ENCODE measurements around the gene CHRM2.
"Not testable (repeated sequence)": the region's sequence is repeated elsewhere in the genome, so short reads cannot be mapped to it uniquely, and the experiment has no call there.

Gene CHRM2

GRCh38 chr7:136868496-136869000 lies at the start of gene CHRM2:
TSS of gene CHRM2 (plus strand) at chr7:136868652. CDS start at chr7:137014866, 146,214 bp downstream.
- DNase-seq = no peak

DNA sequence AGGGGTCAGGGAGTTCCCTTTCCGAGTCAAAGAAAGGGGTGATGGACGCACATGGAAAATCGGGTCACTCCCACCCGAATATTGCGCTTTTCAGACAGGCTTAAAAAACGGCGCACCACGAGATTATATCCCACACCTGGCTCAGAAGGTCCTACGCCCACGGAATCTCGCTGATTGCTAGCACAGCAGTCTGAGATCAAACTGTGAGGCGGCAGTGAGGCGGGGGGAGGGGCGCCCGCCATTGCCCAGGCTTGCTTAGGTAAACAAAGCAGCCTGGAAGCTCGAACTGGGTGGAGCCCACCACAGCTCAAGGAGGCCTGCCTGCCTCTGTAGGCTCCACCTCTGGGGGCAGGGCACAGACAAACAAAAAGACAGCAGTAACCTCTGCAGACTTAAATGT lies 37.1 kb upstream of the CHRM2 start:
- DNase-seq = not testable (repeated sequence)

DNA sequence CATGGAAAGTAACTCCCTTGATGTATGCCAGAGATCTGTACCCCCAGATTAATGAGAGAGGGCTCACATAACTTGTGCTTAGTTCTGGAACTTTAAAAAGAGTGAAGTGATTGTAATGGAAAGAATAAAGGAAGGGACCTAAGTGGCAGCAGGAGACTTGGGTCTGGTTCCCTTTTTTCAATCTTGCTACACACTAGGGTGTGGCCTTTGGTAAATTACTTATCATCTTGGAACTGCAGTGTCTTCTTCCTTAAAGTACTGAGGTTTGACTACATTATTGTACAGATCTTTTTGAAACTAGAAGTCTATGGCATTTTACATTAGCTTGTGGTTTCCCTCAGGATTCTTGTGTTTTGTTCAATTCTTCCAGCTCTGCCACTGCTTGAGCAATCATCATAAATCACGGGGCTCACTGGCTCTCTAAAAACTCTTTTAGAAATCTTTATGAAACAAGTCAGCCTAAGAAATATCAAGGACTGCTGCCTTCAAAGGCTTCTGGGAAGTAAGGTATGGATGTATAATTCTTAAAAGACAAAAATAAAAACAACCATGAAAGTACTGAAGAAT lies 22.5 kb upstream of the CHRM2 start:
- DNase-seq = no peak

DNA sequence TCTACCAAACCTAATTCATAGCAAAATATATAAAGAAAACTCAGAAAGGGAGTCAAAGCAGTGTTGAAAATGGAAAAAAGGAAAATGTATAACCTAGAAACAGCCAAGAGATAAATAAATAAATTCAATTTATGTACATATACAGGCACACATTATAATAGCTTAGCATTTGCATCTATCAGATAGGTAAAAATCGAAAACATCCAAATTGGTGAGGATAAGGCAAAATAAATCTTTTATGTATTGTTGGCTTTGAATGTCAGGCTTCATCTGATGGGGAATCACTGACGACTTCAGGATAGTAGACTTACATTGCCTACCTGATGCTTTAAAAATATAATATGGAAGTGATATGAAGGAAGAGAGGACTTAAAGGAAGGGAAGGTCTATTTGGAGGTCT lies 20.6 kb upstream of the CHRM2 start:
- no peak for DNase-seq

- no peak for DNase-seq
These were observed 14.8 kb upstream of the CHRM2 start for GRCh38 chr7:136853654-136854053.

- no peak for DNase-seq
These were observed 10.9 kb upstream of the CHRM2 start for GRCh38 chr7:136857573-136857972.

DNA sequence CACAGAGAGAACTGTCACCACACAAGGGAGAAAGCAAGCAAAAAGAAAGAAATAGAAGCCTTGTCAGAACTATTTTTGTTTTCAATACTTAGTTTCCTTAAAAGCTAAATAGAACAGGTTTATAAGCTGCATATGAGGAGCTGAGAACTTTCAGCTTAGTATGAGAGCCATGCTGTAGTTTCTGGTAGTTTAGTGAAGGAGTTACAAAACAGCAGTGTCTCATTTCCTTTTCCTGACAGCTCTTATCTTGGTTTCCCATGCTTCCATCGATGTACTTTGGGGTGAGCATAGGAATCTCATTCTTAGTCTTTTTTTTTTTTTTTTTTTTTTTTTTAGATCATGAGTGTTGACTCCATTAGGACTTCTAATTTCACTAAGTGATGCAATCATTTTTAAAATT lies 8.6 kb upstream of the CHRM2 start:
- no peak for DNase-seq

GRCh38 chr7:136865236-136865635 lies 3.2 kb upstream of the CHRM2 start:
- no peak for DNase-seq

DNA sequence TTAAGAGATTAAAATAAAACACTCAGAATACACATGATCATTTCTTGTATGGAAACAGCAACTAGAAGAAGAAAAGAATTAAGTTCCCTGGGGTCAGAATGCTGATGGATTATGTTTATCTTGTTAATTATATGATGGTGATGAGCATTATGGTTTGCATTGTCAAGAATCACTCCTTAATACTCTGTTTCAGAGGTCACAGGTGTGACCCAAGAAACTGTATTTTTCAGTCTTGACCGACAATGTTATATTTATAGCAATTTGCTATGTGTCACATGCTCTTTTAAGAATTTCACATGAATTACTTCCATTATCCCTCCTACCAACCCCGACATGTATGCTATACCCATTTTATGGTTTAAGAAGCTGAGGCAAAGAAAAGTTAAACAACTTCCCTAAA lies 2.7 kb upstream of the CHRM2 start:
- no peak for DNase-seq

DNA sequence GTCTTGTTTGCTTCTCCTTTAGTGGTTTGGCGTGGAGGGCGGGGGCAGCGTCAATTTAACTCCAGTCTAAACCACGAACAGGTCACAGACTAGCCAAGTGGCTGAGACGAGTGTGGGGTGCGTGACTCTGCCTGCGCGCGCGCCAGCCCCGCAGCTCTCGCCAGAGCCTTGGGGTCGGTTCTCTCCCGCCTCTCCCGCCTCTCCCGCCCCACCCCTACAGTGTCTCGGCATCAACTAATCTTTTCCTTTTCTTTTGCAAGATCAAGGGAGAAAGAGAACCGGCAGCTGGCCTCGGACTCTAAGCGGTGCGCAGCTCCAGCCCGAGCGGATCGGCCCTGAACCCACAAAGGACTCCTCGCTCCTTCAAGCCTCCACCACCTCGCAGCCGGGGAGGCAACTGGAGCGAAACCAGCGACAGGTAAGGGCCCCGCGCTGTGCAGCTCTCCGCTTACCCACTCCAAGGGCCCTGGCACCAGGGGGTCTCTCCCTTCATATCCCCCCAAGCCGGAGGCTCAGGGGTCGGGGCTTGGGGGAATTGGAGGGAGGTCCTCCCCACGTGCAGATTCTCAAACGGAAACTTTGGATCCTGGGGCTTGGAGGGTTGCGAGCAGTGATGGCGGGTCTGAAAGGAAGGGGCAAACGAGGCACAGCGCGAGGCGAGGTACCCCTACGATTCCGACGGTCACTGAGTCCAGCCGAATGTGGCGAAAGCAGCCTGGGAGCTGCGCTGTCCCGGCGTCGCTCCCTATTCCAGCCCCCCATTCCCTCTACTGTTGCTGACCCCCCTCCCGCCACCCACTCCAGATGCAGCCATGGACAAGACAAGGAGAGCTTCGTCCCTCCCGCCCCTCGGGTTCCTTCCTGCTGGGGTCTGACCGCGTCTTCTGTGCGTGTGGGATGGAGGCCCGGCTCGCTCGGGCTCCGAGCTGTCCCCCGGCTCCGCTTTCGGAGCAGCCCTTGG lies 829 bp downstream of the CHRM2 start:
- no peak for DNase-seq

- no peak for DNase-seq
These were observed 1.8 kb downstream of the CHRM2 start for GRCh38 chr7:136869991-136870865.

DNA sequence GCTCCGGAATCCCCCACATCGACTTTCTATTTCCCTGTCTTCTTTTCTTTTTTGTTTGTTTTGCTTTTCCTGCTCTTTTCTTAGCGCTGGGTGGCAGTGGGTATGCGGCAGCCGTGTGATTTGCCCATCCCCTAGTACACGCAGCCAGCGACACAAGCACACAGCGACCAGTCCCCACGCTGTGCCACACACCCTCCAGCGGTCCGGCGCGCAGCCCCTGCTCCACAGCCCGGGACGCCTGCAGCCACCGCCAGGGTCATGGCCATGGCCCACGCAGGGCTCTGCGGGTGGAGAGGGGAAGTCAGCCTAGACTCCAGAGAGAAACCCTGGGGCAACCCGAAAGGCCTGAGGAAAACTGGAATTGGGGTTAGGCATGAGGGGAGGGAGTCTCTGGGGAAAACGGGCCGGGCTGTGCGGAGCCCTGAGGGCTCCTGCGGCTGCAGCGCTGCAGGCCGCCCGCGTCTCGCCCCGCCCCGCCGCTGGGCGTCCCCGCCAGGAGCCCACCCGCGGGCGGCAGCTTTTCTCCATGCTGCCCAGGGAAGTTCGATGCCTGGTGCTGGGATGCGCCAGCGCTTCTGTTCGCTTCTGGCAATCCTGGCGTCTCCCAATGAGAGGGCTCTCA lies 2.5 kb downstream of the CHRM2 start:
- DNase-seq = no peak

DNA sequence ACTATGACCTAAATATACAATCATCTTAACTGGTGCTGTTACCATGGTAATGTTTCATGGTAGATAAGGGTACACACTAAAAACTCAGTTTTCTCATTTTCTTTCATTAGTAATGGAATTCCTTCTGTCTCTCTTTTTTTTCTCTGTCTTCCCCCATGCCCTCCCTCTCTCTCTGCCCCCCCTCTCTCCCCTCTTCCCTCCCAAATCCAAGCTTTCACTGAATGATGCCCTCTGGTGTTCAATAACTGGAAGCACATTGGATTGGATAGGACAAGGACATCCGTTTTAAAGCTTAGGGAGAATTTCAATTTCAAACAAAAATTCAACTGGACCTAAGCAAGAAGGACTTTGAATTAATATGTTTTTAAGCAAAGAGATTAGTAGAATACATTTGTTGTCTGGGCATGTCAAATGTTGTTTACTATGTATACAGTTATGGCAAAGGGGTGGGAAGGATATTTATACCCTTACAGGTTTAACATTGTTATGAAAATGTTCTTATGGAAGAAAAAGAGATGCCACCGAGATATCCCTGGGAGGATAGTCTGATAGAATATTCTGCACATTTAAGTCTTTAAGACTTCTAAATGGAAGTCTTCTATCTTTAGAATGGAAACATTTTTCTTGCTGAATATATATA lies 6.1 kb downstream of the CHRM2 start:
- peak; percentile 18 for DNase-seq

DNA sequence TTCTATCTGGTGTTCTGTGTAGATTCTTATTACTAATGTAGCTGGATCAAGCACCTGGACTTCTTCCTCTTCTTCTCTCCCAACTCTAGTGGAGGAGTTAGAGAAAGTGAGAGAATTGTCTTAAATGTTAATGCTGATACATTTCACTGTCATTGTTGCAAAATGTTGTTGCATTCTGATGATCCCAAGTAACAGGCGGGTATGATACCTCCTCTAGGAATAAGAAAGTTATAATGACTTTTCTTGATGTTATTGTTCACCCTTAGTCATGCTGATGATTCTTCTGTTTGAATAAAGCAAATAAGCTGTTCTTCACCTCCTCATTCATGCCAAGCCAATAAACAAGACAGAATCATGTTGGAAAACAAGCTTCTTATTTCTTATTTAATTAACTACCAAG lies 9.1 kb downstream of the CHRM2 start:
- DNase-seq = no peak

- no peak for DNase-seq
These were observed 9.5 kb downstream of the CHRM2 start for GRCh38 chr7:136877990-136878389.

DNA sequence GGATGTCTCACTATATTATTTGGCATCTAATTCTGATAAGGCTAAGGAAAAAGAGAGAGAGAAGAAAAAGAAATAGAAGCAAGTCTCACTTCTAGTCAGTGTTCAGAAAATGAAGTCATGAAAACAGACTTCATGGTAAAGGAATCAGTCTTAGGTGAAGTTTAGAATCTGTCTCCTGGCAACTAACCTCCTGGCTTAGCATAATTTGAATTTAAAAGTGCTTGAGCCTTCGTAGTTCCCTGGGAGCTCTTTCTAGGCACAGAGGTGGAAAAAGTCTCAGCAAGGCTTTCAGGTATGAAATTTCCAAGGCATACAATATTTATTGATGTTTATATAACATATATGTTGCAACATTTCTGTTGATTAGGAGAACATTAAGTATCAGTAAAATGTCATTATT lies 10.4 kb downstream of the CHRM2 start:
- DNase-seq = no peak

GRCh38 chr7:136883046-136883445 lies 14.6 kb downstream of the CHRM2 start:
- DNase-seq = no peak

DNA sequence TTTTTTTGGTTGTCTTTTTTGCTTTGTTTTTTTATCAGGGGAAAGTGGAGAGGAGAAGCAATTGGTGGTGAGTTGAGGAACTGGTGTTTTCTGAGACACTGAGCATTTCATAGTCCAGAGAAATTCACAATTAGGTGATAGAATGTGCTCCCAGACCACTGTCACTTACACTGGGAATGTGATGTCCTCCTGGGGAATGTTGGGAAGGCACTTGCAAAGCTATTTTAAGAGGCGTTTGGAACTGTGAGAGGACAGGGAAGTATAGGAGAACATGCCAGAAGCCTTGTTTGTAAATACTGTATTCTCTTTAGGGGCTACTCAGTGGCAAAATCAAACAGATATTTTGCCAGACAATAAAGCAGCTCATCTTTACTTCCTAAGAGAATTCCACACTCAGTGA lies 16.0 kb downstream of the CHRM2 start:
- DNase-seq = no peak

DNA sequence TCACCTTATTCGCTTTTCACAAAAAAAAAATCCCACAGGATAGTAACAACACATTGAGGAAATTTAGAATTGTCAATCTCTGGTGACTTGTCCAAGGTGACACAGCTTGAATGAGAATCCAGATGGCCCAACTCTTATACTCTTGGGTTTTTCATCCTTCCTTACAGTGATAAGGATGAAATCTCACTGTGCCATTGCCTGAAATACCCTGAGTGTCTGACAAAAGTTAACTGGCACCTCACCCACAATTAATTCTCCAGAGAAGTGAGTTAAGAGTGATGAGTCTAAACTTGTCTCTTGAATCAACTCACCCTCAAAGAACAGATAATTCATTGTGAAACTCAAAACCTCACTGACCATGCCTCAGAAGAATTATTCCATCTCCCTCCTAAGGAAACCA lies 18.9 kb downstream of the CHRM2 start:
- no peak for DNase-seq

GRCh38 chr7:136890399-136890798 lies 21.9 kb downstream of the CHRM2 start:
- DNase-seq = no peak

- DNase-seq = no peak
These were observed 23.4 kb downstream of the CHRM2 start for GRCh38 chr7:136891850-136892249.

DNA sequence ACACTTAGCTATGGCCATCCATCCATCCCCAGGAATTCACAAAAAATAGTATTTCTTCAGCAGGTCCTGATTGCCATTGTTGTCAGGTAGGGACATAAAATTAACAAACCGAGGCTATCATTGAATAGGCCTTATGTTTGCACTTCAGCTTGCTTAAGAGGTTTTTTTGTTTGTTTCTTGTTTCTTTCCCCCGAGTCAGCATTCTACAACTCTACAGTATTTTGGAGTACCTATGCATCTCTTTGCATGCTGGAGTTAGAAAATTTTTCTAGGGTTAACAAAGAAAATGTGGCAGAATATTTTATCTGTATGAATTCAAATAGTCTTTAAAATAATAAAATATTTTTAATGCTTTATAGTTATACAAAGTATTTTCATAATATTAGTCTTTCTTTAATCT lies 26.3 kb downstream of the CHRM2 start:
- DNase-seq = no peak

Data from NCI-H1092 treated with DMSO at 0.1 percent for 48 hours (cell line).